ENCODE data around the gene ZNF394. TPM values are rescaled to one million over a fixed set of nuclear protein-coding genes. Genes with fewer than 3 reads are reported as not detected.
"Not testable (repeated sequence)": the region's sequence is repeated elsewhere in the genome, so short reads cannot be mapped to it uniquely, and the experiment has no call there.

ZNF394 gene
- total RNA-seq (10 to 100 TPM; 25.3 to 30.7 TPM), polyA plus RNA-seq (ENCODE audit: insufficient read length in 2 of 2) (10 to 100 TPM; 10.6 to 15.0 TPM)
- long read RNA-seq, donor 1, partial matches to known transcripts = 0 of 8 reads
- long read RNA-seq, donor 1, other reads (novel, unspliced or antisense) = 0 of 8 reads
- long read RNA-seq, donor 2, partial matches to known transcripts = 0 of 2 reads
- long read RNA-seq, donor 2, other reads (novel, unspliced or antisense) = 0 of 2 reads
- long read RNA-seq, donor 3, partial matches to known transcripts = 0 of 4 reads
- long read RNA-seq, donor 3, other reads (novel, unspliced or antisense) = 0 of 4 reads
- long read RNA-seq, donor 4, partial matches to known transcripts = 5 of 10 reads
- long read RNA-seq, donor 4, other reads (novel, unspliced or antisense) = 0 of 10 reads

- DNase-seq (ENCODE audit: low read depth in 4 of 6, low spot score in 6 of 6) = peak; percentile 85 to 98 (median 92)
- under 1% methylated on average over 65 of the region's 68 CpGs for WGBS (ENCODE audit: insufficient coverage)
- H3K4me1 ChIP-seq (ENCODE audit: control insufficient read depth, insufficient read depth, low read length) = peaks cover 25% of the 10 kb centered on the region
- H3K27ac ChIP-seq (ENCODE audit: low read depth, low read length) = peak within 1 kb of the TSS; percentile 95
- peaks cover 22% of the 10 kb centered on the region for H3K36me3 ChIP-seq (ENCODE audit: control insufficient read depth, insufficient read depth, low read length)
- peak within 1 kb of the TSS; percentile 92 for H3K4me3 ChIP-seq (ENCODE audit: low read depth, low read length)
- H3K9me3 ChIP-seq (ENCODE audit: control insufficient read depth, insufficient read depth, low read length) = no peaks in the 10 kb centered on the region
- H3K27me3 ChIP-seq (ENCODE audit: control insufficient read depth, insufficient read depth, low read length) = no peaks in the 10 kb centered on the region
Measured at GRCh38 chr7:99499721-99500636, at the start of gene ZNF394. Gene ZNF394, minus strand, starts transcription at chr7:99500281. Its CDS starts 188 bp downstream, at chr7:99500093.

- not testable (repeated sequence) for DNase-seq (ENCODE audit: low read depth in 4 of 6, low spot score in 6 of 6); H3K4me3 ChIP-seq (ENCODE audit: low read depth, low read length); H3K9me3 ChIP-seq (ENCODE audit: control insufficient read depth, insufficient read depth, low read length); H3K27me3 ChIP-seq (ENCODE audit: control insufficient read depth, insufficient read depth, low read length); H3K27ac ChIP-seq (ENCODE audit: low read depth, low read length)
- Histone ChIP-seq H3K36me3 (ENCODE audit: control insufficient read depth, insufficient read depth, low read length) (peaks cover 23% of the 10 kb centered on the region), H3K4me1 (ENCODE audit: control insufficient read depth, insufficient read depth, low read length) (peaks cover 11% of the 10 kb centered on the region)
- WGBS (ENCODE audit: insufficient coverage) = no CpG with 5 or more reads among the region's 2 CpGs
Measured at GRCh38 chr7:99549545-99549944, 49.5 kb upstream of the ZNF394 start.

DNA sequence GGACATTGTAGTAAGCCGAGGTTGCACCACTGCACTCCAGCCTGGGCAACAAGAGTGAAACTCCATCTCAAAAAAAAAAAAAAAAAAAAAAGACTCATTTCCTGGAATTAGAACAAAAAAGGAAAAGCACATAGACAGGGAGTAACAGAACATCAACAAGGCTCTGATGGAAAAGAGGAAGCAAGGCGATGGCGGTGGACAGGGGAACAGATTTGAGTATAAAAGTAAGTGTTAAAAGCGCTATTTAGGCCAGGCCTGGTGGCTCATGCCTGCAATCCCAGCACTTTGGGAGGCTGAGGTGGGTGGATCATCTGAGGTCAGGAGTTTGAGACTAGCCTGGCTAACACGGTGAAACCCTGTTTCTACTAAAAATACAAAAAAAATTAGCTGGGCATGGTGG is 45.2 kb upstream of the ZNF394 start:
- not testable (repeated sequence) for H3K4me1 ChIP-seq (ENCODE audit: control insufficient read depth, insufficient read depth, low read length); H3K4me3 ChIP-seq (ENCODE audit: low read depth, low read length); H3K27ac ChIP-seq (ENCODE audit: low read depth, low read length); DNase-seq (ENCODE audit: low read depth in 4 of 6, low spot score in 6 of 6); H3K27me3 ChIP-seq (ENCODE audit: control insufficient read depth, insufficient read depth, low read length); H3K9me3 ChIP-seq (ENCODE audit: control insufficient read depth, insufficient read depth, low read length)
- H3K36me3 ChIP-seq (ENCODE audit: control insufficient read depth, insufficient read depth, low read length) = peaks cover 37% of the 10 kb centered on the region
- 92% methylated on average over 2 of the region's 5 CpGs for WGBS (ENCODE audit: insufficient coverage)

DNA sequence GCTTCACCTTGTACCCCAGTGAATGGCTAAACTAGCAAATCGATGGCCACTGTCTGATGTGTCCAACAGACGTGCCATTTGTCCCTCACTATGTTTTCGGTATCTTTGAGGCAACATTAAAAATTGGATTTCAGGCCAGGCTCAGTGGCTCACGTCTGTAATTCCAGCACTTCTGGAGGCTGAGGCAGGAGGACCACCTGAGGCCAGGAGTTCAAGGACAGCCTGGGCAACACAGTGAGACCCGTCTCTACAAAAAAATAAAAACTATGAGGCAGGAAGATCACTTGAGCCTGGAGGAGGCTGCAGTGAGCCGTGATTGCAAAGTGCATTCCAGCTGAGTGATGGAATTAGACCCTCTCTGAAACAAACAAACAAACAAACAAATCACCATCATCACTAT is 43.8 kb upstream of the ZNF394 start:
- peaks cover 7% of the 10 kb centered on the region for H3K9me3 ChIP-seq (ENCODE audit: control insufficient read depth, insufficient read depth, low read length)
- no peaks in the 10 kb centered on the region for H3K4me1 ChIP-seq (ENCODE audit: control insufficient read depth, insufficient read depth, low read length)
- no peak overlapping the region for H3K4me3 ChIP-seq (ENCODE audit: low read depth, low read length)
- WGBS (ENCODE audit: insufficient coverage) = 98% methylated on average over 4 of the region's 6 CpGs
- H3K27ac ChIP-seq (ENCODE audit: low read depth, low read length) = no peak overlapping the region
- H3K36me3 ChIP-seq (ENCODE audit: control insufficient read depth, insufficient read depth, low read length) = peaks cover 34% of the 10 kb centered on the region
- H3K27me3 ChIP-seq (ENCODE audit: control insufficient read depth, insufficient read depth, low read length) = no peaks in the 10 kb centered on the region
- DNase-seq (ENCODE audit: low read depth in 4 of 6, low spot score in 6 of 6) = no peak

- no peak overlapping the region for H3K27ac ChIP-seq (ENCODE audit: low read depth, low read length)
- H3K9me3 ChIP-seq (ENCODE audit: control insufficient read depth, insufficient read depth, low read length) = peaks cover 7% of the 10 kb centered on the region
- no peak overlapping the region for H3K4me3 ChIP-seq (ENCODE audit: low read depth, low read length)
- H3K36me3 ChIP-seq (ENCODE audit: control insufficient read depth, insufficient read depth, low read length) = peaks cover 32% of the 10 kb centered on the region
- 92% methylated on average over 32 of the region's 34 CpGs for WGBS (ENCODE audit: insufficient coverage)
- DNase-seq (ENCODE audit: low read depth in 4 of 6, low spot score in 6 of 6) = no peak
- no peaks in the 10 kb centered on the region for H3K27me3 ChIP-seq (ENCODE audit: control insufficient read depth, insufficient read depth, low read length)
- H3K4me1 ChIP-seq (ENCODE audit: control insufficient read depth, insufficient read depth, low read length) = no peaks in the 10 kb centered on the region
Measured at GRCh38 chr7:99543081-99543671, 43.1 kb upstream of the ZNF394 start.

DNA sequence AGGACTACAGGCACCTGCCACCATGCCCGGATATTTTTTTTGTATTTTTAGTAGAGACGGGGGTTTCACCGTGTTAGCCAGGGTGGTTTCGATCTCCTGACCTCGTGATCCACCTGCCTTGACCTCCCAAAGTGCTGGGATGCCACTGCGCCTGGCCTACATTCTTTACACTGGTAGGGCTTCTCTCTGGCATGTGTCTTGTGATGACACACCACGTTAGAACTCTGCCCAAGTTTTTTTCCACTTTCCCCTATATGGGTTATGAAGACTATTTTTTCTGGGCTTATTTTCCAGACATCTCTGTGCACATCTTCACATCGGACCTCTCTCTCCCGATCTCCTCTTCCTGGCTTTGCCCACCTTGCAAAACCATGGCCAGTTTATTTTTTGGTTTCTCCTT is 41.1 kb upstream of the ZNF394 start:
- H3K4me1 ChIP-seq (ENCODE audit: control insufficient read depth, insufficient read depth, low read length) = no peaks in the 10 kb centered on the region
- WGBS (ENCODE audit: insufficient coverage) = no CpG with 5 or more reads among the region's 9 CpGs
- H3K36me3 ChIP-seq (ENCODE audit: control insufficient read depth, insufficient read depth, low read length) = peaks cover 33% of the 10 kb centered on the region
- no peak overlapping the region for H3K4me3 ChIP-seq (ENCODE audit: low read depth, low read length)
- no peaks in the 10 kb centered on the region for H3K27me3 ChIP-seq (ENCODE audit: control insufficient read depth, insufficient read depth, low read length)
- peaks cover 7% of the 10 kb centered on the region for H3K9me3 ChIP-seq (ENCODE audit: control insufficient read depth, insufficient read depth, low read length)
- DNase-seq (ENCODE audit: low read depth in 4 of 6, low spot score in 6 of 6) = no peak
- no peak overlapping the region for H3K27ac ChIP-seq (ENCODE audit: low read depth, low read length)

- WGBS (ENCODE audit: insufficient coverage) = no CpG with 5 or more reads among the region's 5 CpGs
- H3K4me1 ChIP-seq (ENCODE audit: control insufficient read depth, insufficient read depth, low read length) = no peaks in the 10 kb centered on the region
- no peak overlapping the region for H3K4me3 ChIP-seq (ENCODE audit: low read depth, low read length)
- peaks cover 7% of the 10 kb centered on the region for H3K9me3 ChIP-seq (ENCODE audit: control insufficient read depth, insufficient read depth, low read length)
- DNase-seq (ENCODE audit: low read depth in 4 of 6, low spot score in 6 of 6) = no peak
- H3K27ac ChIP-seq (ENCODE audit: low read depth, low read length) = no peak overlapping the region
- peaks cover 28% of the 10 kb centered on the region for H3K36me3 ChIP-seq (ENCODE audit: control insufficient read depth, insufficient read depth, low read length)
- H3K27me3 ChIP-seq (ENCODE audit: control insufficient read depth, insufficient read depth, low read length) = no peaks in the 10 kb centered on the region
Measured at GRCh38 chr7:99540542-99540941, 40.5 kb upstream of the ZNF394 start.

GRCh38 chr7:99539213-99539811 is 39.2 kb upstream of the ZNF394 start:
- Histone ChIP-seq H3K27me3 (ENCODE audit: control insufficient read depth, insufficient read depth, low read length) (no peaks in the 10 kb centered on the region), H3K4me1 (ENCODE audit: control insufficient read depth, insufficient read depth, low read length) (no peaks in the 10 kb centered on the region), H3K9me3 (ENCODE audit: control insufficient read depth, insufficient read depth, low read length) (peaks cover 7% of the 10 kb centered on the region), H3K27ac (ENCODE audit: low read depth, low read length) (no peak overlapping the region), H3K36me3 (ENCODE audit: control insufficient read depth, insufficient read depth, low read length) (peaks cover 26% of the 10 kb centered on the region), H3K4me3 (ENCODE audit: low read depth, low read length) (no peak overlapping the region)
- 57% methylated on average over 1 of the region's 7 CpGs for WGBS (ENCODE audit: insufficient coverage)
- no peak for DNase-seq (ENCODE audit: low read depth in 4 of 6, low spot score in 6 of 6)

GRCh38 chr7:99535667-99536066 is 35.6 kb upstream of the ZNF394 start:
- no peaks in the 10 kb centered on the region for H3K27me3 ChIP-seq (ENCODE audit: control insufficient read depth, insufficient read depth, low read length)
- peaks cover 35% of the 10 kb centered on the region for H3K36me3 ChIP-seq (ENCODE audit: control insufficient read depth, insufficient read depth, low read length)
- H3K4me3 ChIP-seq (ENCODE audit: low read depth, low read length) = no peak overlapping the region
- no peaks in the 10 kb centered on the region for H3K4me1 ChIP-seq (ENCODE audit: control insufficient read depth, insufficient read depth, low read length)
- peaks cover 15% of the 10 kb centered on the region for H3K9me3 ChIP-seq (ENCODE audit: control insufficient read depth, insufficient read depth, low read length)
- no peak overlapping the region for H3K27ac ChIP-seq (ENCODE audit: low read depth, low read length)
- no CpG with 5 or more reads among the region's 2 CpGs for WGBS (ENCODE audit: insufficient coverage)
- no peak for DNase-seq (ENCODE audit: low read depth in 4 of 6, low spot score in 6 of 6)
